NCI-H1930 (cell line): ENCODE measurements around the gene TFAP2D.

ENCODE experiments used
- DNase-seq, 2 experiments: peaks; one replicate each; lab custom pipeline; 2025; lab: John Stamatoyannopoulos, UW

TFAP2D gene

DNA sequence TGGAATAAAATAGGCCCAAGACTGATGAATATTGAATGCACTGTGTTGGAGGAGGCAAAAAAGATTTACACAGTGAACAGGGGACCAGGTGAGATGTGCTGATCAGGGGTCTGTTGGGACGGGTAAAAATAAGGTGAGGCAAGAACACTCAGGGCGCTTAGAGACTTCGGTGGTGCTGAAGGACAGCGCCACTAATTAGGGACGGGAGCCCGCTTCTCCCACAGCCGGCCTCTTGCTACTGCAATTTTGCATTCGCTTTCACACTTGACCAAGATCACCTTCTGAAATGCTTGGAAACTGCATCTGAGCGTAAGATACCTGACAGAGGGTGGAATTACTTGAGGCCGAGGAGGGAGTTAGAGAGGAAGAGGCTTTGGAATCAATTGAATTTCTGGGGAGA lies 7.3 kb downstream of the TFAP2D start:
- DNase-seq: no peak

DNA sequence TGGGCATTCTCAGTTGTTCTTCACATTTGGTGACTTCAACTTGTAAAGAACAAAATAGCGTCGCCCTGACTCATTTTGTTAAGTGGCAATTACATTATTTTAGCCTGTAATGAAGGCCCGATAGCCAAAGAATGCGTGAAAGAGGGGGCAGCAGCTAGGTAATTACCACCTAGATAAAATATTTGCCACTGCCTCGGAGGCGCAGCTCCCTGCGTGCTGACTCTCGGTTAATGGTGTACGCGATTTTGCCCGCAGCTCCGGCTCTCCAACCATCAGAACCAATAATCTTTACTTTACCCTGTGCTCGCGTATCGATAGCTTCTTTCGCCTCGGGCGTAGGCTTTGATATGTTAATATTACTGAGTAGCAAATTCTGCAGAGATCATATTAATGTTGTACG lies 8.7 kb downstream of the TFAP2D start:
- DNase-seq: no peak

DNA sequence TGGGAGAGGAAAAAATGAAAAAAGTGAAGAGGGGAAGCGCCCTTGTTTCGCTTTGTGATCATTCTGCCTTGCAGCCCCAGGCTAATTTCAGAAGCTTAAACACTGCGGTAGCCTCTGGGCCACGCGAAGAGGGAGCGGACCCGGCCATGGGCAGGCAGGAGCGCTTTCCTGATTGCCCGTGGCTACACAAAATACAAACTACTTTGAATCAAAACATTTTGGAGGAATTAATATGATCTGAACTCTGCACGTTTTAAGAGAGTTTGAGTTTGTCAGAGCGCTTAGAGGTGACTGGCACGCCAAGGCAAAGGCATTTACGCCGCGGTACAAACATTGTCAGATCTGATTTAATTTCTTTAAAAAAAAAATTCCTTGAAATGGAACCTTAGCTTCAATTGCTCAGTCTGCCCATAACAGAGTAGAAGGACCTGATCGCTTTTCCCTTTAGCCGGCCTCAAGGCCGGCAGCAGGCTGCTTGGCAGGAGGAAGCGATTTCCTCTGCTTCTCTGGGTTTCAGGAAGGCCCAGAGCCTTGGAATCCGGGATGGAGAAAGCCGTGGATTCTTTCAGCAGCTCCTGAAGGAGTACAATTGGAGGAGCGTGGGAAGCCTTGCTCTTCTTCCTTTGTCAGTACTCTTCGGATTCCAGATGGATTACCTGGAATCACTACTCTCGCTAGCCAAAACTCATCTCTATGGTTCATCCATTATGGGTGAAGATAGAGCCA lies 9.7 kb downstream of the TFAP2D start:
- DNase-seq: no peak

DNA sequence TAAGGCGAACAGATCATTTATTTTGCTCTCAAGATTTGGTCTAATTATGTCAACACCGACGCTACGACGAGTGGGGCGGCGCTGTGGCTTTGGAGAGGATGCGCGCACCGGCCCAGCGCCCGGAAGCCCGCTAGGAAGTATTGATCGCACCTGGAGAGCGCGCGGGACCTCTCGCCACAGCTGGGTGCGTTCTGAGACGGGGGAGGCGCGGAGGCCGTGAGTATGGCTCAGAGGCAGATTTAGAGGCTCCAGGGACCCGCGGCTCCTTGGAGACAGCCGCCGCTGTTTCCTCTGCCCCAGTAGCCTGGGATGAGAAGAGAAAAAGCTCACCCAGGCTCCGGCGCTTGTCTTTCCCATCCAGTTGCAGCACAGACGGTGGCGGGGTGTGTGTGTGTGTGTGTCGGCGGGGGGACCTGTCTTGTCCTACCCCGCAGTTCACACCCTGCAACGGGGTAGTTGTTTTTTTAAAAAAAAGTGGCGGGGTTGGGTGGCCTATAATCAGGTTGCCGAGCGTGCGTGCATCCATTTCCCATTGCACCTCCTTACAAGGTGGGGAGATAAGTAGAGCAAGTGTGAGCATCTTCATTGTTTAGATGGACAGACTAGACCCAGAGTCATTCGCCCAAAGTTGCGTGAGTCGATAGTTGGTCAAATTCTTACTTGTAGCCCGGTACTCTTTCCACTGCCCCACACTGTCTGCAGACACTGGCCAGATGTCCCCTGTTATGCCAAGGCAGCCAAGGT lies 11.2 kb downstream of the TFAP2D start:
- DNase-seq: no peak

DNA sequence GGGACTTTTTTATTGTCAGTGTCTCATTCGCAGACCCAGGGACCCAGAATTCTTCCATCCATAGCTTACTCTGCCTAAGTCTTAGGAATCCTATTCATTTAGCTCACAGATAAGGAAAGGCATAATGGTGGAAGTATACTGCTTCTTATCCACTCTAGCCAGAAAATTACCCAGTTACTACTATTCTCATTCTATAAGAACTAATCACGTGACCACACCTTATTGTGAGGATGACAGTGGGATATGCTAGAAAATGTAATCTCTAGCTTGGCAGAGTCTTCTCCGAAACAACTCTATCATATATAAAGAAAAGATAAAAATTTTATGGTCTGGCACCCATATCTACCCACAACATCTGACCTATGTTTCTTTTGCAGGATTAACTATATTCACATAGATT lies 21.2 kb downstream of the TFAP2D start:
- DNase-seq: no peak

DNA sequence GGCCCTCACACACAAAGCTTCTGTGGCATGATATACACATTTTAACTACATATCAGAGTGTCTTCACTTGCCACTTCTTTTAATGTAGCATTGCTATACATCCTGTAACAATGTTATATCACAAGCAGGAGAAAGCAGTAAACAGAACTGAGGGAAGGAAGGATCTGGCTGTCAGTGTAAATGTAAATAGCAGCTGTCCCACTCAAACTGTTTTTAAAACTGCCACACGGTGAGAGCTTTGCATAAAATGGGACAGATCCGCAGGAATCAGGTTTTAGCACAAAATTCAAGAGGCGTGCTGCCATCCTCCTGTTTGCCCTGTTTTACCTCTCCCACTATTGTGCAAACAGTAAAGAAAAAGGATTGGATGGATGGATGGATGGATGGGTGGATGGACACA lies 28.8 kb downstream of the TFAP2D start:
- DNase-seq: no peak

DNA sequence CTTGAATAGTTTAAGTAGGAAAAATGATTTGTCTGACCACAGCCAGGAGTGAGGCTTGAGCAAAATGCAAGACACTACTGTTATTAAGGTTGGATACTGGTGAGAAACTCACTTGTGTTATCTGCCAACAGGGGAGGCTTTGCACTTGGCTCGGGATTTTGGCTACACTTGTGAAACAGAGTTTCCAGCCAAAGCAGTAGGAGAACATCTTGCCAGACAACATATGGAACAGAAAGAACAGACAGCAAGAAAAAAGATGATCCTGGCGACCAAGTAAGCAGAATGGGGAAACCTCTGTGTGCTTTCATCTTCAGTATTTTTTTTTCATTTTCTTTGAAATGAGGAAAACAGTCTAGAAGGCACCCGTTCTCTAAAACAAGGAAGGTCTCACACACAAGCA lies 31.6 kb downstream of the TFAP2D start:
- no peak for DNase-seq

DNA sequence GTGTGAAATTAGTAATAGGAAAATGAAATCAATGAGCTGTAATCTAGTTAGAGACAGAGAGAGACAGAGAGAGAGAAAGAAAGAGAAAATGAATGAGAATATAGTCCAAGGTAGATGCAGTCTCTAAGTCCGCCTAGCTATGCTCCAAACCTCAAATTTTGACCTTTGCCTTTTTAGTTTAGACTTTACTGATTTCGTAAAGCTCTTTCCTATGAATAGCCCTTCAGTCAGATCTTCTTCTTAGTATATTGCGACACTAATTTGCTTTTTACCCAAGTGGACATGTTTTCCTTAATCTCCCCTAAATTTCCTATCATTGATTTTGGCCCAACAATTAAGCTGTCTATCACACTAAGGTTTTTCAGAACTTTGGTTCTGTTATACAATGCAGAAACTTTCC lies 49.5 kb downstream of the TFAP2D start:
- DNase-seq: no peak

DNA sequence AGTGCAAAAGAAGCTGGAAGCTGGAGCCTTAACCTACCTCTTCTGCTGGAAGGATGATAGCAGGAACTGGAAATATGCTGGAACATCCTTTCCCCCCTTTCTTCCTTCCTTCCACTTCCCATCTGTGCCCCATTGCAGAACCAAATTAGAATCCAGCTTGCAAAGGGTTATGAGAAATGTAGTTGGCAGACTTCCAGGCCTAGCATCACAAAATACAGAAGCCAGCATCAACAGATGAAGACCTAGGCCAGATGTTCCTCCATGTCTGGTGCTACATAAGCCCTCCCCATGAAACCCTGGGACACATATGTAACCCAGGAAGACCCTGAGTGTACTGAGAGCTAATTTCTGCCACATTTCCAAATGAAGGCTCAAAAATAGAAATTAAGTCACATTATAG lies 65.4 kb downstream of the TFAP2D start:
- DNase-seq: no peak

DNA sequence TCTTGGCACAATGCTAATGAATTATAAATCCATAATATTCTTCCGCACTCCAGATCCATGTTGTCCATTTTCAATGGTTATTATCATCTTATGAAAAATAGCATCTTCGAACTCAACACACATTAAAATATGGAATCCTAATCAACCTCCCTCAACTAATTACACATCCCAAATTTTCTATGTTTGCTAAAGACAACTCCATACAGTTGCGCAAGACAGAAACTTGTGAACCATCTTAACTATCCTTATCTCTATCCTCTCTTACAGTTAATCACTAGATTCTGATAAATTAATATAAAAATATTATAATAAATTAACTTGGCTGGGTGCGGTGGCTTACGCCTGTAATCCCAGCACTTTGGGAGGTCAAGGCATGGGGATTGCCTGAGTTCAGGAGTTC lies 67.1 kb downstream of the TFAP2D start:
- no peak for DNase-seq

DNA sequence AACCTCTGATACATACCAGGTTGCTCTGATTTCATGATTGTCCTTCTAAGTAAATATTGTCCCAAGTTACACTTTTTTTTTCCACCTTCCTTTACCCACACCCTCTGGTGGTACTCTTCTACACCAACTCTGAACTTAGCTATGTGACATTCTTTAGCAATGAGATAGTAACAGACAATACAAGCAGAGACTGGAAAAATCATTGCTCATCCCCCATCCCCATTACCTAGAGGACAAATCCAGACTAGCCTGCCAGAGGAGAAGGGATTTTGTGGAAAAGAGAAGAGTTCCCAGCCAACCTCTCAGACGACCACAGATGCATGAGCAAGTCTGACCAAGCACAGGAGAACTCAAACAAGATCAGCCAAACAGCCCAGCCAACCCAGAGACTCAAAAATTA lies 72.6 kb downstream of the TFAP2D start:
- no peak for DNase-seq

DNA sequence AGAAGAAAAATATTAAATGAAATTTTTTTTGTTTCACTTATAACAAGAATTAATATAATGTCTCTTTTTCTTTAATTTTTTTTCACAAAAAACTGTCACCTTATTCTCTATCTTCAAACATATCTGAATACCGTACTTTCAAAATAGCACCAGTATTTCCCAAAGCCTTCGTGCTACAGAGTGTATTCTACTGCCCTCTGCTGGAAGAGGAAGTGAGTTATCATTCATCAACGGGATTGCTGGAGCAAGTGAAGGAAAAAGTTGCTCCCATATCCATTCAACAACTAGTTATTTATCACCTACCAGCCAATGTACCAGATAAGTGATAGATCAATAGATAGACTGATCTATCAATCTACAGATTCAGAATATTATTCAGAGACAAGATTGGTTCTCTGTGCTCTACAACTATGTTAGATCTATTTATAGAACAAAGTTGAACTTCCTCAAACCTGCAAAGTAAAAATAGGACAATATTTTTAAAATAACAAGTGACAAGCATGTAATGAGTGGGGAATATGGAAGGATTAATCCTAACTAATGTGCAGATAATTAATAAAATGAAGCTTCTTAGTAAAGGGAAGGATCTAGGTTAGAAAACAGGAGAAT lies 78.7 kb downstream of the TFAP2D start:
- peak; percentile 8 to 58 for DNase-seq

DNA sequence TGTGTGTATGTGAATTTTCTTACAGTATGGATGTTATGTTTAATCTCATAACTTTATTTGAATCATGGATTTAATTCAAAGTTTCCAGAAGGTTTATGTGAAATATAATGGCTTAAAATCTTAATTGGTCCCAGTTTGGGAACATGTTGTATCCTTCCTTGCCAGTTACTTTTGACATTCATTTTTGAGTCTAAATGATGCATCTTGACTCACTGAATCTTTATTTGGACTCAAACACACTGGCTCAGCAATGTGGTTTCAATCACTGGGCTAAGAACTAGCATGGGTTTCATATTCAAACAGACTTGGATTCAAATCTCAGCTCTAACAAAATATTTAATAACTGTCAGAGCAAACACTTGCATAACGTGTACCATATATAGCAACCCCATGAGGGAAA lies 79.4 kb downstream of the TFAP2D start:
- no peak for DNase-seq

DNA sequence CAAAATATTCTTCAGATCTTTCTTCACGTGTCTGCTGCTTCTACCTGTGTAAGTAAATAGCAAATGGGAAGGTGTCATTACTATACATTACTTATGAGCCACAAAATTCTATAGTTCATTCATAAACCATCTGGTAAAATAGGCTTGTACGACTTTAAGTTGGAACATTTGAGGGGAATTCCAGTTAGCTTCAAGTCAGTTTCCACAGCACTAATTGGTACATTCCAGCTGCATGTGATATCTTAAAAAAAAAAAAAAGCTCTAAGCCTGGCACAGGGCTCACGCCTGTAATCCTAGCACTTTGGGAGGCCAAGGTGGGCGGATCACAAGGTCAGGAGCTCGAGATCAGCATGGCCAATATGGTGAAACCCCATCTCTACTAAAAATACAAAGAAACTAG lies 82.2 kb downstream of the TFAP2D start:
- no peak for DNase-seq

DNA sequence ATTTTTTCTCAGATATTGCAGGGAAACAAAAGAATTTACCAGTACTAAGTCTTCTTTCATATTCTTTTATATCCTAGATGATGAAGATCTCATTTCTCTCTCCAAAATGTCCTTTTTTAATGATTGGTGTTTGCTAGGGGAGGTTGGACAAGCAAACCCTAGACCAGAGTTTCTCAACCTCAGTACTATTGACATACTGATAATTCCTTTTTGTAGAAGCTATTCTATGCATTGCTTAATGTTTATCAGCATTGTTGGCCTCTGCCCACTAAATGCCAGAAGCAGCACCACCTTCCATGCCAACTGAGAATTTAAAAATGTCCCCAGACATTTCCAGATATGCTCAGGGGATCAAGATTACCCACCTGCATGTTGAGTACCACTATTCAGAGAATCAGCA lies 91.0 kb downstream of the TFAP2D start:
- DNase-seq: no peak

DNA sequence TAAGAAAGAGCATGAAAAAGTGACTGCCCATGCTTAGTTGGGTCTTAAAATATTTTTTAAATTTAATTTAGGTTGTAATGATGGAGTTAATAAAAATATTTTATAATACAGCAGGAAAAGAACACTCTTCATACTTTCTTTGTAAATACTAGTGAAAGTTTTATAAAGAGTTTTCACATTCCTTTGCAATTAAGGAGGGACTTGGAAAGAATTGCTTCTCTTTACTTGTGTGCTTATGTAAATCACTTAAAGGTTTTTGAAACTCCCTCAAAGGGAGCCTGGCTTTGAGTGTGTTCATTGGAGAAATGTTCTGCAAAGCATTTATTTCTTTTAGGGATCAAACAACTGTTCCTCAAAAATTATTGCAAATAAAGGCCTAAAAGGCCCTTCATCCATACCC lies 93.7 kb downstream of the TFAP2D start:
- no peak for DNase-seq

DNA sequence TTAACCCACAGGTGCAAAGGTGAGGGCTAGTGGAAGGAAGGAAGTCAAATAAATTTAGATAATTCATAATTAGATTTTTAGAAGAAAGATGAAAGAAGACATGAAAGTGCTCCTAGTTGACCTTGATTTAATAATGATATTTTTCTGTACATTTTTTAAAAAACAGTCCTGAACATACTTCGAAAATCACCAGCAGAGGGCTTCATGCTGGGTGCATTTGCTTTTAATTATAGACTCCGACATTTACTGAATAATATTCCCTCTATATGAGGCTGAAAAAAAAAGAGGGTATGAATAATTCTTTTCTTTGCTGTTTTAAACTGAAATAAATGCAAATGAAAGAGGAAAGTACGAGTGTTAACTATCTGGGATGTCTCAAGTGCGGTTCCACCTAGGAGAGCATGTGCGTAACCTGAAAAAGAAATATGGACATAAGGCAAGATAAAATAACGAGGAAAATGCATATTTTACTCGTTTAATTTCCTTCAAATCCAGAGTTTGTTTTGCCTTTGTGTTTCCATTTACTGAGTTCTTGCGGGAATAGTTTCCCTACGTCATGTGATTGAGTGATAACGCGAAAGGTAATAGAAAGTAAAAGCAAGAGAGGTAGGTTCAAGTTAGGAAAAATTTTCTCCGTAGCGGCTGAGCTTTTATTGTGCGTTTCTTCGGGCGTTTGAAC lies 102.2 kb downstream of the TFAP2D start:
- DNase-seq: no peak

DNA sequence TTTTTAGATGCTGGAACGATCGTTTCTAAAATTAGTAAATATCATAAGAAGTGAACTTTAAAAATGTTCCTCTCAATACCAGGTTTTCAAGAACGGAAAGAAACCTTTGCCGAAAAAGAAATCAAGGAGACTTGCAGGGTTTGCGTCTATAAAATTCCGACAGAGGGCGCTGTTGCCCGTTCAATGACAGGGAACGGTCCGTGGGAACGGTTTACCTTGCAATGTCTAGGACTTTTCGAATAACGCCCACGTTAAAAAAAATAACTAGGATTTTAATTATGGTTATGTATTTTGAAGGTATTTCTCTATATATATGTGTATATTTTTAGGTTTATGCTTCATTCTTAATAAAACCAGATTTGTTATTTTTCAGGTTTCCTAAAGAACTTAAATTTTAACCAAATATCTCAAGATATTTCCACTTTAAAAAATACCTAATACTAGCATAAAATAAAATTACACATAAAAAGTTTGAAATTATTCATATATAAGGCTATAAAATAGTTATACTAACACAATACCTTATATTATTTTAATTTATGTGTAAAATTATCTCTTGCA lies 102.9 kb downstream of the TFAP2D start:
- peak; percentile 27 to 70 for DNase-seq

DNA sequence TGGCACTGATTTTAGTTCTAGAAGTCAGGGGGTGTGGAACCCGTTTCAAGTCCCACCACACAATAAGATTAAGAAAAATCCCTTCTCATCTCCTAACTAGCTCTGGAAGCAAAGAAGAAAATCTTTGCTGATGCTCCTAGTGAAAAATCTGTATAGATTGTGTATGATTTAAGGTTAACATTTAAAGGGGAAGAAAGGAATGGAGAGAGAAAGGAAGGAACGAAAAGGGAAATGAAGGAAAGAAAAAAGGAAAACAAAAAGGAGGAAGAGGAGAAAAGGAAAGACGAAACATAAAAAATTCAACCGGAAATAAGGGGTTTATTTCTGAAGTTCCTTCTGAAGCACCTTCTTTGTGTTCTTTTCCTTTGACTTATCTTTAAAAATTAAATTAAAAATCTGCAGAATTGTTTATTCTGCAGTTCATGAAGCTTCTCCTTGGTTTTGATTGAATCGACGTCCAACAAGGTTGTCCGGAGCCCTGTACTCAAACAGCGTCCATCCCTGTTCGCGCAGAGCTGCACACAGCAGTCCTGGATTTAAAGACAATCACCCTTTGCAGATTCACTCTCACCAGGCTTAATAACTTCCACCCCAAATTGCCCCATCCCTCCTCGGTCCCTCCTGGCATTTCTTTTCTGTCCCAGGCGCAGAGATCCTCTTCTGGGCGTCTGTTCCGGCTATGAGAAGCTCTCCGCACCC lies 103.8 kb downstream of the TFAP2D start:
- no peak for DNase-seq

DNA sequence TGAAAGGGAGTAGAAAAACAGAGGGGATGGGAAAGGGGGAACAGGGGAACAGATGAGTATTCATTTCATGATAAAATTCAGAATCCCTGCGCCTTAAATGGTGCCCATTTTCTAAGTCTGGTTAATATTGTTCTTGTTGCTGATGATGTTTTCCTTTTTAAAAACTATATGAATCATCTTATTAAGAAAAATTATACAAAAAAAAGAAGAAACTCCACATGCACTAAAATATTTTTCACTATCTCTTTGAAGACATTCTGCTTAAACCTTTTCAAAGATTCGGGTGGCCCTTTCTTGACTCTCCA lies 104.3 kb downstream of the TFAP2D start:
- DNase-seq: no peak

DNA sequence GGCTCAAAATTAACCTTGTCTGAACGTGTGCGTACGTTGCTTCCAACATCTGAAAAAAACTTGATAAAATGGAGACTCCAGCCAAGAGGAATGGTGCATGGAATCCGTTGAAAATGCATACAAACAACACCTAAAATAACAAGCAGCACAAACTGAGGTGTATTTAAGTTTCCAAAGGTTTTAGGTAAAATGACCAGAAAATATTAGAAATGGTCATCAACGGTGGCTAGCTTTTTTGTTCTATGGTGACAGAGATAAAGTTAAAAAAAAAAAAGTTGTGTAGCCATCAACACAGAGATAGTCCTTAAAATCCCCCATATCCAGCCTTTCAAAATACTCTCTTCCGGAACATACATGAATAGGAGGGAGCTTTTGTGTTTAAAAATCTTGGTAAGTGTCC lies 104.7 kb downstream of the TFAP2D start:
- DNase-seq: no peak

DNA sequence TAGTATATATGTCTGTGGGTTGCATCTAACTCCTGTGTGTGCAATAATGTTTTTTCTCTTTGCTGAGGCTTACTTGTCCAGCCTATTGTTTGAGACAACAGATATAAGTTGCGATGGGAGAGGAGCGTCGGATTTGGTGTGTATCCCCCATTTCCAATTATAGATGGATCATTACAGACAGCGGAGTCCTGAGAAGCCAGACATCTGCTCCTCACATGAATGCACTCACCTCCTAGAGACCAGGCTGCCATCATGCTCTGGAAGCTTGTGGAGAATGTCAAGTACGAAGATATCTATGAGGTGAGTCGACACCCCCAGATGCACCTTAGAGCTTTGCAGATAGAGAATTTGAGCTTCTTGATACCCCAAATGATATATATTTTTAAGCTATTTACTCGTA lies 105.3 kb downstream of the TFAP2D start, which contains the start of gene TFAP2B:
Gene TFAP2B, plus strand, starts transcription at position 199 of the 400 bp plus-strand sequence. Its CDS starts 21 bp downstream, at position 220.
- DNase-seq: no peak
